GM18517 (cell line): ENCODE data around the gene TSPAN17.

Experiments
- ATAC-seq: cut with Tn5 transposase; IDR thresholded peaks from one replicate; pipeline ENCODE4 v1.9.1; 2021; ENCODE audit warnings: mild to moderate bottlenecking, moderate library complexity; ENCODE audit not compliant: unreplicated experiment

TSPAN17 gene

DNA sequence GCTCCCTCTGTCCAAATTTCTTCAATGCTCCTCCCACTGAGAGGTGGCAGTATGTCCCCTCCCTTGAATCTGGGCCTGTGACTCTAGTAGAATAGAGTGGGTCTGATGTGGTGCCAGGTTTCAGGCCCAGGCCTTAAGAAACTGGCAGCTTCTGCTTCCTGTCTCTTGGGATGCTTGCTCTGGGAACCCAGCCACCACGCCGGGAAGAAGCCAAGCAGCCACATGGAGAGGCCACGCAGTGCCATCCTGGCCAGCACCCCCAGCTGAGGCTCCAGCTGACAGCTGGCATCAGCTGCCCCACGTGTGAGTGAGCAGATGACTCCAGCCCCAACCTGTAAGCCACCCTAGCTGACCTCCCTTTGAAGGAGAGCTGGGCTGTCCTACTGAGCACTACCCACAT, 7.3 kb upstream of the TSPAN17 start:
- ATAC-seq: no peak

DNA sequence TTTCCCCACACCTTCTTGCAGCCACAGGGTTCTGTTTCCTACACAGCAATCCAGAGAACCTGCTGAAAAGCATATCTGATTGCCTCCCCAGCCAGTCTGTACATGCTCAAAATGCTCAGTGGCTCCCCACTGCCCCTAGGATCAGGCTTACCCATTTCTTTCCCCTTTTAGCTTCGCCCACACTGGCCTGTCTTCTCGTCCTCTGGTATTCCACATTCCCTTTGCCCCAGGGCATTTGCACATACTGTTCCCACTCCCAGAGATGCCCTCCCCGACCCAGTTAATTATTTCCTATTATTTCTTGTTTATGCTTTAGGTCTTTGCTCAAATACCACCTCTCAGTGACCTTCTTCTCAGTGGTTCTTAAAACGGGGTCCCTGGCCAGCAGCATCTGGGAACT, 6.7 kb upstream of the TSPAN17 start:
- ATAC-seq: no peak

DNA sequence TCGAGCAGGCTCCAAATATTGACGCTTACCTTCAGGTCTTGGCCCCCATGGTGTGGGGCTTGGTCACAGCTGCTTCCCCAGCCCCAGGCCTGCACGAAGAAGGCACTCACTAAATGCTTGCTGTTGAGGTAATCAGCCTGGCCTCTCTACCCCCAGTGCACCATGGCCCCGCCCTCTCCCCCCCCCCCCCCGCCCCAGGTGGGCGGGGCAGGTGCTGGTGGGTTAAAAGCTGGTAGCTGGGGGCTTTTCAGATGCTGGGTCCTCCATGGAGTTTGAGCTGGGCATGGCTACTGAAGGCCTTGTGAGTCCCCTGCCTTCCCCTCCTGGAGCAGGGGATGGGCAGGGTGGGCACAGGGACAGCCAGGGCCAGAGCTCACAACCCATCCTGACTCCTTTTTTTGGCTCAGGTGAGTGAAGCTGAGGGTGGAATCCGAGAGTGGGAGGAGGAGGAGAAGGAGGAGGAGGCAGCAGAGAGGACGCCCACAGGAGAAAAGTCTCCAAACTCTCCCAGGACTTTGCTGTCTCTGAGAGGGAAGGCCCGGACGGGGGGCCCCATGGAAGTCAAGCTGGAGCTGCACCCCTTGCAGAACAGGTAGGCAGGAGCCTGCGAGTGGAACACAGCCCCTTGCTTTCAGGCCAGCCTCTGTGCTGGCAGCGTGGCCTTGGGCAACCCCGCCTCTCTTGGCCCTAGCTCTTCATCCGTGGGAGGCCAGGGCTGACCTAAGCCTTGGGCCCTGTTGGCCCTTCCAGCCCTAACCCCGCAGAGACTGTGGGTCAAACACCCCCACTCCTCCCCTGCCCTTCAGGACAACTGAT, 4.4 kb upstream of the TSPAN17 start:
- ATAC-seq: no peak

DNA sequence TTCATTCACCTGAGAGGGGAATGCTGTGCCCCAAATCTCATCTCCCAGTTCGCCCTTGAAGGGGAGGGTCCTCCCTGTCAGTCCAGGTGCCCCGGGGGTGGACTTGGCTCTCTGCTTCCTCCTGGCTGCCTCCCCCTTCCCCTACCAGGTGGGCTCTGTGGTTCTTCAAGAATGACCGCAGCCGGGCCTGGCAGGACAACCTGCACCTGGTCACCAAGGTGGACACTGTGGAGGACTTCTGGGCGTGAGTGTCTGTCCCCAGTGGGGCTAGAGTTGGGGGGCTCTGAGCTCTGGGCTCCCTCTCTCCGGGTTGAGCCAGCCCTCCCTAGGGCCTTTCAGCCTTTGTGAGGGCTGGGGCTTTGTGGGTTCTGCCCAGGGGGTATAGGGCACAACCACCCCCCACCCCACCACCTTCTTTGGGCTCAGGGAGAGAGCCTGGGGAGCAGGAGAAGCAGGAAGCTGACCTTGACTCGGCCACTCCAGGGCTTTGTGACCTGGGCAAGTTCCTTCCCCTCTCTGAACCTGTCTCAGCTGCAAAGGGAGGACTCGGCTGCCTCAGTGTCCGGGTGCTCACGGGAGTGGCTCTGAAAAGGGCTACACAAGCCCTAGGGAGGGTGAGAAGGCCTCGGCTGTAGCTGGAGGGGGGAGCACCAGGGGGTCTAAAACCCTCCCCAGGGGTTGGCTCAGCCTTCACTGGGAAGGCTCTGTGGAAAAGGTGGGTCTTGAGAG, 3.6 kb upstream of the TSPAN17 start:
- no peak for ATAC-seq

DNA sequence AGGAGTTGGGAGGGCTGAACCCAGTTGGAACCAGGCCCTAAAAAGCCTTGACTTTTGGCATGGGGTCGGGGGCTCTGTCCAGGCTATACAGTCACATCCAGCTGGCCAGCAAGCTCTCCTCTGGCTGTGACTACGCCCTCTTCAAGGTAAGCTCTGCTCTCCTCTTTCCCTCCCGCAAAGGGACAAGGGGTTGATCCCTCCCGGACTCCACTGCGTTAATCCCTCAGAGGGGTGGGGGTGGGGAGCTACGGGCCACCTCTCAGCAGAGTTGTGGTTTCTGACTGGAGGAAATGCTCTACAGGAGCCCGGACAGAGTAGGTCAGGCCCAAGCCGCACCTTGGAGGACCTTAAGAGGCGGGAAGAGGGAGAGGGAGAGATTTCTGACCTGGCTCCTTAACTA, 3.0 kb upstream of the TSPAN17 start:
- ATAC-seq: no peak

DNA sequence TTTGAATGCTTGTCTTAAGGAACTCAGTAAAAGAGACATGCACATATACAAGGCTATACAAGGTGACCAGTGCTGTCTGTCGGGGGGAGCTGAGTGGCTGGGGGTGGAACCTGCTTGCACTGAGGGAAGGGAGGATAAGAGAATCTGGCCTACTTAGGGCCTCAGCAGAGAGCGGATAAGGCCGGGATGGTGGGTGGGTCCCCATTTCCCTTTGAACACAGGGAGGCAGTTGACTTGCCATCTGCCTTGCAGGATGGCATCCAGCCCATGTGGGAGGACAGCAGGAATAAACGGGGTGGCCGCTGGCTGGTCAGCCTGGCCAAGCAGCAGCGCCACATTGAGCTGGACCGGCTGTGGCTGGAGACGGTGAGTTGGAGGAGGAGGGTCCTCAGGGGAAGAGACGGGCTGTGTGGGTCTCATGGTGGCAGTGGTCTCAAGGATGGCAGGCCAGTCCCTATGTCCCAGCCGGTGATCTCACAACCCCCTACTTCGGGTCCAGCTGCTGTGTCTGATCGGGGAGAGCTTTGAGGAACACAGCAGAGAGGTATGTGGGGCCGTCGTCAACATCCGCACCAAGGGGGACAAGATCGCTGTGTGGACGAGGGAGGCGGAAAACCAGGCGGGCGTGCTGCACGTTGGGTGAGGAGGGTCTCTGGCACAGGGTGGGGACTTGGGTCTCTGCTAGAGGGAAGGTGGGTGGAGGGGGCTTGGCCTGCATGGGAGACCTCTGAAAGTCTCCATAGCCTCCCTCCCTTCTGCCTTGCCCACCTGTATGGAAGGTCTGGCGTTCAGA, 2.2 kb upstream of the TSPAN17 start:
- ATAC-seq: no peak

DNA sequence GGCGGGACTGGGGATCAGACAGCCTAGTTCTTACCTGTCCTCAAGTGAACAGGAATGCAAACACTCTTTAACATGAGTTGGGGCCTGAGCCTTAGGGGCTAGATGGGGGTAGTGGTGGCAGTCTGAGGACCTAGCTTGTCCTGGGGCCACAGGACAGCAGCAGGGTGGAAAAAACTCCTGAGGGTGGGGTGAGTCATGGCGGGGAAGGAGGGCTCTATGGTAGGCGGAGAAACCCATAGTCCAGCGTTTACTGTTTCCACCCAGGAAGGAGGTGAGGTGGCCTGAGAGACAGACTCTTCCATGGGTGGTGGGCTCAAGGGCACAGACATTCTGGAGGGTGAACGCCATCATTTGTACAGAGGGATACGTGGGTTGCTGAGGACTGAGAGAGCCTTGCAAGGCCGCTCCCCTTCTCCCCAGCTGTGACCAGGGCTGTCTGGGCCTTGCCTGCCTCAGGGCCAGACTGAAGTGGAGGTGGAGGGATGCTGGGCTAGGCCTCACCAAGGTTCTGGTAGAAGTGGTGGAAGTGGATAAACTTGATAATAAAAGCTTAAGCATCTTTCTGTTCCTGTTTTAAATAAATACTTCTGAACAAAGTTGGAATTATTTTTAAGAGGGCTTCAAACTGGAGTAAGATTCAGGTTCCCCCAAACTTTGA, 1.1 kb upstream of the TSPAN17 start:
- ATAC-seq: no peak

DNA sequence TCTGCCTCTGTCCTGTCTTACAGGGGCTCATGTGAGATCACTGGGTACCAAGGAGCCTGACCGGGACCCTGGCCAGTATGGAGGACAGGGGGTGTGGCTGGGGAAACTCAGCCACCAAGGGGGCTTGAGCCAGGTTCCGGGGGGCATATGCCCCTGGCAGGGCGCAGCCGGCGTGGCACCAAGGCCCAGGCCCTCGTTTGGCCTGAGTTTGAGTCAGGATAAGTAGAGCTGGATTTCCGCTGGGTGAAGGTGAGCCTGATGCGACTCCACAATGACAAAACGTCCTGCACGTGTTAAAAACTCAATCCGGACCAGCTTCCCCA, 616 bp upstream of the TSPAN17 start:
- no peak for ATAC-seq

DNA sequence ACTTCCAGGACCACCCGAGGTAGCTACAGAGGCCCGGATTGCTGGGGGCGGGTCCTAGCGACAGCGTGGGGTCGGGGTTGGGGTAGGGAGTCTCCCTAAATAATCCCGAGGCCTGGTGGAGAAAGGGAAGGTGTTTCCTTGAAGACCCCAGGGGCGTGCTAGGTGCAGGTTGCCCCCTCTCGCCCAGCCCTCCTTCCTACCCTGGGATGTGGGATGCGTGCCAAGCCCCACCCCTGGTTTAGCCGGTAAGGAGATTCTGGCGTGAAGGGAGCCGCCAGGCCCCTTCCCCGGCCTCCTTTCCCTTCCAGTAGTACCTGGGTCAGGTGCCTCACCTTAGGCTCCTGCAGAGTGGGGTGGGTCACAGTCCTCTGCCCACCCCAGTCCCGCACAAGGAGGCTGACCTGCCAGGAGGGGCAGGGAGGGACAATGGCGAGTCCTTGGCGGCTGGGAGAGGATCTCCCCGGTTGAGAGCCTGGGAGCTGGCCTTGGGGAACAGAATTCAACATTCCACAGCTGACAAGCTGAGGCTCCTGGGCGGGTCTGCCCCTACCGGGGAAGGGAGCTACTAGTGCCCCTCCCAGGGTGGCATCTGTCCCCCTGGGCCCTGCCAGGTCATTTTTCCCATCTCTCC, 674 bp downstream of the TSPAN17 start:
- no peak for ATAC-seq

DNA sequence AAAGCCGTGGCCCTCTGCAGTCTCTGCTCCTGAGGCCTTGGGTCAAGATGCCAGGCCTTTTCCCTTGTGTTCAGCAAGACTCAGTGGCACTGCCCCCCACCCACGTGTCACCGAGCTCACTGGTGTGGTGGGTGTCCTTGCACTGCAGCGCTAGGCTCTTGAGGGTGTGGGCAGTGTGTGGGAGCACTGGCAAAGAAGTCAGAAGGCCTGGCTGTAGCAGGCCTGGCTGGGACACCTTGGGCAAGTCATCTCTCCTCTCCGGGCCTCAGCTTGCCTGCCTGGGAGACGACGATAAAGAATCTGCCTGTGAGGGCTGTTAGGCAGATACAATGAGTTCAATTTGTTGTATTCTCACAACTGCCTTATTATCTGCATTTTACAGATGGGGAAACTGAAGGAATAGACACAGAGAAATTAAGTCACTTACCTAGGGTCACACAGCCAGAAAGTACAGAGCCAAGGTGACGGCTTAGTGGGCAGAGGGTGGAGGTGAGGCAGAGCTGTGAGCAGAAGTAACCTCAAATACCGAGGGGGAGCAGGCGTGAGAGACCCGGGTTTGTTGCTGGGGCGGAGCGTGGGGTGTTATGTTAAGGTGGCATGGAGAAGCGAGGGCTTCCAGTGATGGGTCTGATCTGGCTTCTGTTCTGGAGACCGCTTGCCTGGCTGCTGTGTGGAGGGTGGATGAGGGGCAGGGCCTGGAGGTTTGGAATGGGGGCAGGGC, 1.4 kb downstream of the TSPAN17 start:
- ATAC-seq: no peak

DNA sequence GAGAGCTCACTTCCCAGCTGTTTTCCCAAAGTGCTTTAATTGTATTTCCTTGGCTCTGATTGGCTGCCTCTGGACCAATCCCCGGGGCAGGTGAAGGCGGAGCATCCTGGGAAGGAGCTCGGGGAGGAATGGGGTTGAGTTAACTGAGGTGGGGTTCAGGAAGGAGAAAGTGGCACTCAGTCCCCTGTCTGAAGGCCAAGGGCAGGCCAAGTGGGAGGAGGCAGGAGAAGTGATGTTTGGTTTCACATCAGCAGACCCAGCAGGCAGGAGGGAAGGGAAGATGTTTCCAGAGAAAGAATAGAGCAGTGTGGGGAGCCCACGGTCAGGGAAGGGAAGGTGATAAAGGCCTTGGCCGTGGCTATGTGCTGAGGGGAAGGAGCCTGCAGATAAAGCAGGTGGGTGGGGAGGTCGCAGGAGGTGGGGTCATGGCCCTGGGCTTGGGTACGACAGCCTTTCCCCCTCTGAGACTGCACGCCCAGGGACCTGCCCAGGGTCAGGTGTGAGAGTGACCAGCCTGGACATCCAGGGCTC, 3.1 kb downstream of the TSPAN17 start:
- ATAC-seq: no peak

DNA sequence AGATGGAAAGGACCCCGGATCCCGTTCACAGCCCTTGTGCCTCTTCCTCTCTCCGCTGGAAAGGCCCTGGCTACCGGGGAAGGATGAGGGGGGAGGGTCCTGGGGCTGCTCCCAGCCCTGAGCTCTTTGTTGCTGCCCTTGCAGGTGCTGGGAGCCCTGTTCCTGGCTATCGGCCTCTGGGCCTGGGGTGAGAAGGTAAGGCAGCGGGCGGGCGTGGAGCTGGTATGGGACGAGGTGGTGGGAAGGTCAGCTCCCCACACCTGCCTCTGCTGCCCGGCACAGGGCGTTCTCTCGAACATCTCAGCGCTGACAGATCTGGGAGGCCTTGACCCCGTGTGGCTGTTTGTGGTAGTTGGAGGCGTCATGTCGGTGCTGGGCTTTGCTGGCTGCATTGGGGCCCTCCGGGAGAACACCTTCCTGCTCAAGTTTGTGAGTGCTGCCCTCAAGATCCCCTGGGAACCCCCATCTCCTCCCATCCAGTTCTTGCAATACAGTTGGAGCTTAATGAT, 4.2 kb downstream of the TSPAN17 start:
- ATAC-seq: no peak

DNA sequence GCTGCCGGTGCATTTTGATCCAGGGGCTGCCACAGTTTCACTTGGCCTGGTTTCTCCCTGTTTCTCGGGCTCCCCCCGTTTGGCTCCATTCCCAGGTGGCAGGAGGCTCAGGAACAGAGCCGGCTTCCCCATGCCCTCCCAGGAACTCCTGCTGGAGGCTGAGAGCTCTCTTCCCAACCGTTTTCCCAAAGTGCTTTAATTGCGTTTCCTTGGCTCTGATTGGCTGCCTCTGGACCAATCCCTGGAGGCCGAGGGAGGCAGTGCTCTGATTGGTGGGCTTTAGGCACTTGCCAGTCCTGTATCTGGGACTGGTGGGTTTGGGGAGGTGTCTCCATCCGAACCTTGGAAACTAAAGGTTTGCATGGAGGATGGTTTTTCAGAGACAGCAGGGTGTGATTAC, 4.9 kb downstream of the TSPAN17 start:
- no peak for ATAC-seq

DNA sequence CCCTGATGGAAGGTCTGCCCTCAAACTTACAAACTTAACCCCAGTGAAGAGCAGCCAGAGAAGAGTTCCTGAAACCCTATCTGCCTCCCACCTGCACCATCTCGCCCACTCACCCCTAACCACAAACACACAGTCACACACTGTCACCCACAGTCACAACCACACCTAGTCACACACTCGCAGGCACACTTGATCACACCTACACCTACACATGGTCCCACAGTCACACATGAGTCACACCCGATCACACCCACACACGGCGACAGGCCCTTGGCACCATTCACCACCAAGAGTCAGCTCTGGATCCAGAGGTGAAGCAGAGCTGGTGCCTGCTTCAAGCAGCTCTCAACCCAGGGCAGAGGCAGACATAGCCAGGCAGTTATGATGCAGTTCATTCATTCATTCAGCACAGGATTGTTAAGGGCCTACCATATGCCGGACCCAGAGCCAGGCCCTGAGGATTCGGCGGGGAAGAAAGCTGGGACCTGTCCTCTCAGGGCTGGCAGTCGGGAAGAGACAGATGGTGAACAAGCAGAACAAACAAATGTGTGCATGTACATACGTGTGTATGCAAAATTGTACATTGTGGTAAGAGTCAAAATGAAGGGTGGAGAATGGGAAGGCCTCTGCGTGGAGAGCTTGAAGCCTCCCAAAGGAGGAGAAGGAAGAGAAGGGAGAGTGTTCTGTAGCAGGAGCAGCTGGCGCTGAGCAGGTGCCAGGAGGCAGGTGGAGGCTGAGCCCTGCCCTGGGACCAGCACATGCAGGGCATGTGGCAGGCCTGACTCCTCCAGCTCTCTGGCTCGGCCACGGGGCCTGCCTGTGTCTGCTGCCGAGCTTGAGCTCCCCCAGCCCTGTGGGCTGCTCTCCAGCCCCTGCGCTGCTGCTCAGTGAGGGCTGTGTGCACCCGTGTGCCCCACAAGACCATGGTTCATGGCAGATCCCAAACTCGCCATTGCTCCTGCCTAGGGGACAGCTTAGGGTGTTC, 6.4 kb downstream of the TSPAN17 start:
- peak; percentile 51 for ATAC-seq

DNA sequence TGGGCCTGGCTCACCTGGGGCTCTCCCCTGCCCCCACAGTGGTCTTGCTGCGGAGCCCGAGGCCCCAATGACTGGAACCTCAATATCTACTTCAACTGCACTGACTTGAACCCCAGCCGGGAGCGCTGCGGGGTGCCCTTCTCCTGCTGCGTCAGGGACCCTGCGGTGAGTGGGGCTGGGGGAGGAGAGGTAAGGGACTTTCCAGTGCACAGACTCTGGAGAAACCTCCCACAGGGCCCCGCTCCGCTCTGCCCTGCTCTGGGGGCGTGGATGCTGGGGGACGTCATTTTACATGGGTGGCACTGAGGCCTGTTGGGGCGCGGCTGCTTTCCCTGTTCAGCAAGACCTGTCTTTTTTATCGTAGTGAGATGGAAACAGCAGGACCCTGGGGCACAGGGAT, 7.6 kb downstream of the TSPAN17 start:
- no peak for ATAC-seq

DNA sequence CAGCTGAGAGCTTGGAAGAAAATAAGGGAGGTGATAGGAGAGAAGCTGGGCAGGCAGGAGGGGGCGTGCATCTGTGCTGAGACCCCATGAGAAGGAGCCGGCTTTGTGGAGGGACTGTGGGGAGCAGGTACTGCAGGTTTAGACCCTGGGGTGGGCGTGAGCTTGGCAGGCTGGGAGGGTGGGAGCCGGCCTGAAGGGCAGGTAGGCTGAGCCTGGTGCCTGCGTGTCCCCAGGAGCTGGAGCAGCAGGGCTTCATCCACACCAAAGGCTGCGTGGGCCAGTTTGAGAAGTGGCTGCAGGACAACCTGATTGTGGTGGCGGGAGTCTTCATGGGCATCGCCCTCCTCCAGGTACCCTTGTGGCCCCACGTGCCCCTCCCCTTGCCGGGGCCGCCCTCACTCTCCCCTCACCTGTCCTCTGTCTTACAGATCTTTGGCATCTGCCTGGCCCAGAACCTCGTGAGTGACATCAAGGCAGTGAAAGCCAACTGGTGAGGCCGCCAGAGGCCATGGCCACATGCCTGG, 9.2 kb downstream of the TSPAN17 start:
- ATAC-seq: no peak

DNA sequence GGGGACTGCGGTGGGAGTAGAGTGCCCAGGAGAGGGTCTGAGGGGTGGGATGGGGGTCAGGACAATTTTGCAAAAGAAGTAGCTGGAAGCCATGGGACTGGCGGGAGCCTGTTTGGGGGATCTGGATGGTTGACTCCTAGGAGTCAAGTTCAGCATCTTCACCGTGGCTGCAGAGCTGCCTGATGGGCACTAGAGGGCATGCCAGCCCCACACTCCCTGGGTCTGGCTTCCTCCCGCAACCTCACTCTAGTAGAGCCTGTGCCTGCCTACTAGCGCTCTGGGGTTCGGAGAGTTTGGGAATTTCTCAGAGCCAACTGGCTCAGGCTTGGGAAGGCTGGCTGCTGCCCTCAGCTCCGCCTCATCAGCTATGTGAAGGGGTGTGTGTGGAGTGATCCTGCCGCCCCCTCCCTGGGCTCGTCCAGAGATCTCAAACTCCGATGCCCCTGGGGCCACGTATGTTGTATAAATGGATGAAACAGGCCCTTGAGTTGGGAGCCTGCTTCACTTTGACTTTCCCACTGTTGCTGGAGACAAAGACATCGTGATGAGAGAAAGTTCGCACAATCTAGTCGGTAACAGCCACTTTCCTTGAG, 10.8 kb downstream of the TSPAN17 start:
- no peak for ATAC-seq
